H1 (cell line): ENCODE measurements around the gene DIP2B. TPM values are rescaled to one million over a fixed set of nuclear protein-coding genes. Genes with fewer than 3 reads are reported as not detected.

Experiments
- CTCF ChIA-PET: fragments of 300-600 bp; sonication (Branson Sonifier 250); formaldehyde crosslinking; loops from one replicate; lab custom pipeline; 2021; ENCODE audit not compliant: partially characterized antibody; lab: Charles Lee
- POLR2A ChIA-PET: fragments of 300-600 bp; sonication (Branson Sonifier 250); formaldehyde crosslinking; loops from one replicate; lab custom pipeline; 2021; ENCODE audit warnings: inconsistent platforms; ENCODE audit not compliant: partially characterized antibody; lab: Charles Lee
- DNase-seq, 2 experiments: peaks; one replicate each; pipeline versions ENCODE4 v3.0.0 to v3.0.0-alpha.2; 2010 to 2022; ENCODE audit warnings: low spot score in 2 of 2, low read depth in 1 of 2, mixed read lengths in 1 of 2
- FAIRE-seq: peaks from 2 replicates; lab custom pipeline; 2011; peaks lifted over from hg19 to GRCh38; lab: Jason Lieb, UNC
- H2AFZ ChIP-seq: 2 replicates; pipeline ENCODE4 v1.8.1; 2012; ENCODE audit warnings: low read length, inconsistent platforms
- H2AK5ac ChIP-seq: 2 replicates; pipeline ENCODE4 v1.6.1; 2013; ENCODE audit warnings: low read depth, low read length
- H2BK120ac ChIP-seq: replicated peaks from 2 replicates; pipeline ENCODE3; 2013; ENCODE audit warnings: low read depth, low read length, inconsistent platforms
- H2BK12ac ChIP-seq: 2 replicates; pipeline ENCODE4 v1.6.1; 2013; ENCODE audit warnings: low read depth, low read length
- H2BK15ac ChIP-seq: 2 replicates; pipeline ENCODE4 v1.6.1; 2013; ENCODE audit warnings: low read length
- H2BK20ac ChIP-seq: 2 replicates; pipeline ENCODE4 v1.6.1; 2013; ENCODE audit warnings: low read length
- H2BK5ac ChIP-seq: 2 replicates; pipeline ENCODE4 v1.6.1; 2013; ENCODE audit warnings: low read depth, low read length
- H3K14ac ChIP-seq: 2 replicates; pipeline ENCODE4 v1.6.1; 2013; ENCODE audit warnings: inconsistent platforms; ENCODE audit not compliant: insufficient read length
- H3K18ac ChIP-seq: 2 replicates; pipeline ENCODE4 v1.6.1; 2013; ENCODE audit warnings: low read length; ENCODE audit errors: extremely low read depth
- H3K23ac ChIP-seq: 2 replicates; pipeline ENCODE4 v1.6.1; 2013; ENCODE audit warnings: inconsistent platforms; ENCODE audit not compliant: insufficient read length
- H3K23me2 ChIP-seq: 2 replicates; pipeline ENCODE4 v1.6.1; 2013; ENCODE audit warnings: low read depth, low read length
- H3K27ac ChIP-seq: 2 replicates; pipeline ENCODE4 v1.6.1; 2011; ENCODE audit warnings: low read depth, low read length, inconsistent platforms
- H3K27me3 ChIP-seq, 4 experiments: replicated peaks in 1 of 4; 1 replicate in 1 of 4; 2 replicates in 3 of 4; pipeline versions ENCODE4 v1.6.1 to v1.8.1; 2011 to 2013; ENCODE audit warnings: low read length in 3 of 4, mild to moderate bottlenecking in 3 of 4, inconsistent platforms in 2 of 4, mixed read lengths in 2 of 4, moderate library complexity in 1 of 4; ENCODE audit not compliant: control insufficient read depth in 3 of 4, insufficient read depth in 3 of 4; ENCODE audit errors: extremely low read depth in 1 of 4
- H3K36me3 ChIP-seq, 4 experiments: 2 replicates each; pipeline versions ENCODE4 v1.6.1 to v1.8.1; 2011 to 2013; ENCODE audit warnings: mild to moderate bottlenecking in 4 of 4, low read length in 3 of 4, moderate library complexity in 2 of 4, control low read depth in 1 of 4, inconsistent platforms in 1 of 4; ENCODE audit not compliant: insufficient read depth in 4 of 4, control insufficient read depth in 2 of 4
- H3K4ac ChIP-seq: replicated peaks from 2 replicates; pipeline ENCODE3; 2013; ENCODE audit warnings: low read length, low read depth, mixed read lengths, inconsistent platforms; ENCODE audit not compliant: insufficient read length
- H3K4me1 ChIP-seq, 4 experiments: replicated peaks in 1 of 4; 1 replicate in 1 of 4; 2 replicates in 3 of 4; pipeline versions ENCODE4 v1.6.1 to v1.8.1; 2011 to 2013; ENCODE audit warnings: low read length in 3 of 4, inconsistent platforms in 2 of 4, mixed read lengths in 1 of 4; ENCODE audit not compliant: insufficient read depth in 4 of 4, control insufficient read depth in 3 of 4
- H3K4me2 ChIP-seq, 2 experiments: 2 replicates each; pipeline versions ENCODE4 v1.6.1 to v1.8.1; 2011 to 2013; ENCODE audit warnings: low read depth in 2 of 2, low read length in 2 of 2, control low read depth in 1 of 2, inconsistent platforms in 1 of 2, mild to moderate bottlenecking in 1 of 2; ENCODE audit not compliant: insufficient read depth in 1 of 2
- H3K4me3 ChIP-seq, 4 experiments: fragments of 200-600, 300-600 bp in 1 of 4; sonication (generic), shearing (Covaris generic), sonication (Bioruptor Twin) in 1 of 4; 2 replicates each; pipeline versions ENCODE4 v1.5.1 to v1.8.1; 2011 to 2016; ENCODE audit warnings: low read length in 4 of 4, low read depth in 3 of 4, control low read depth in 2 of 4, inconsistent platforms in 2 of 4, mild to moderate bottlenecking in 2 of 4, mixed read lengths in 1 of 4, moderate library complexity in 1 of 4; ENCODE audit not compliant: insufficient read depth in 2 of 4; ENCODE audit errors: extremely low read depth in 1 of 4
- H3K56ac ChIP-seq: replicated peaks from 2 replicates; pipeline ENCODE3; 2013; ENCODE audit warnings: low read depth, mild to moderate bottlenecking, mixed read lengths, low read length, inconsistent platforms; ENCODE audit not compliant: insufficient read length
- H3K79me1 ChIP-seq: 2 replicates; pipeline ENCODE4 v1.6.1; 2013; ENCODE audit warnings: low read depth, low read length, control low read depth
- H3K79me2 ChIP-seq, 2 experiments: 2 replicates each; pipeline versions ENCODE4 v1.6.1 to v1.8.1; 2012 to 2013; ENCODE audit warnings: low read length in 2 of 2, mild to moderate bottlenecking in 2 of 2, inconsistent platforms in 1 of 2; ENCODE audit not compliant: insufficient read depth in 2 of 2, control insufficient read depth in 1 of 2
- H3K9ac ChIP-seq, 4 experiments: replicated peaks in 1 of 4; 1 replicate in 1 of 4; 2 replicates in 3 of 4; pipeline versions ENCODE4 v1.6.1 to v1.8.1; 2011 to 2013; ENCODE audit warnings: low read depth in 3 of 4, low read length in 3 of 4, control low read depth in 2 of 4, mild to moderate bottlenecking in 2 of 4, moderate library complexity in 2 of 4, inconsistent platforms in 1 of 4; ENCODE audit errors: extremely low read depth in 1 of 4
- H3K9me3 ChIP-seq, 2 experiments: 2 replicates each; pipeline versions ENCODE4 v1.6.1 to v1.8.1; 2012 to 2013; ENCODE audit warnings: mild to moderate bottlenecking in 2 of 2, moderate library complexity in 2 of 2, control low read depth in 1 of 2, inconsistent platforms in 1 of 2, low read depth in 1 of 2, low read length in 1 of 2, mixed read lengths in 1 of 2; ENCODE audit not compliant: insufficient read depth in 2 of 2
- H4K20me1 ChIP-seq, 2 experiments: replicated peaks in 1 of 2; 2 replicates each; pipeline versions ENCODE3 to v1.8.1; 2011 to 2013; ENCODE audit warnings: inconsistent platforms in 2 of 2, low read length in 2 of 2, mild to moderate bottlenecking in 1 of 2; ENCODE audit not compliant: insufficient read depth in 2 of 2, control insufficient read depth in 1 of 2
- H4K5ac ChIP-seq: 2 replicates; pipeline ENCODE4 v1.6.1; 2013; ENCODE audit warnings: low read length, low read depth, mixed read lengths, inconsistent platforms; ENCODE audit not compliant: insufficient read length
- H4K8ac ChIP-seq: 2 replicates; pipeline ENCODE4 v1.8.0; 2013; ENCODE audit warnings: mild to moderate bottlenecking, moderate library complexity, low read length, inconsistent platforms; ENCODE audit not compliant: insufficient read depth; ENCODE audit errors: extremely low read depth
- H4K91ac ChIP-seq: replicated peaks from 2 replicates; pipeline ENCODE3; 2013; ENCODE audit warnings: low read length, mixed read lengths, inconsistent platforms; ENCODE audit not compliant: insufficient read length
- NRF1 ChIP-seq: IDR thresholded peaks from 2 replicates; pipeline ENCODE4 v1.6.1; 2011; ENCODE audit warnings: mild to moderate bottlenecking, low read depth, low read length, improper control_type of control experiment
- WGBS, 2 experiments: shearing (Covaris generic) in 1 of 2; methylation state at CpG; one replicate each; pipeline versions ENCODE4 v1.1.6 to v1.1.7; 2013 to 2015; ENCODE audit warnings: low lambda C conversion rate in 2 of 2, mixed read lengths in 2 of 2, inconsistent platforms in 1 of 2, low coverage in 1 of 2, missing lambda C conversion rate in 1 of 2; ENCODE audit not compliant: insufficient replicate concordance in 2 of 2, insufficient coverage in 1 of 2, insufficient read length in 1 of 2; ENCODE audit errors: extremely low coverage in 1 of 2, missing lambda C conversion rate in 1 of 2; 5-methylcytosine and 5-hydroxymethylcytosine counted together
- polyA plus RNA-seq, 7 experiments: library from polyadenylated mRNA; depleted of rRNA in 3 of 7; stranded (reverse) in 5 of 7; unstranded in 2 of 7; fragments of >200 nt in 5 of 7; fragments of 200-250 nt in 2 of 7; gene quantifications; 1 replicate in 5 of 7; 2 replicates in 1 of 7; 4 replicates in 1 of 7; pipeline versions ENCODE4 v1.2.1 to v1.2.3, GENCODE V29; 2011 to 2013; ENCODE audit warnings: missing spikeins in 2 of 7, mixed read lengths in 2 of 7
- total RNA-seq: library from RNA; stranded (reverse); fragmentation: NEBNext Ultra II Directional; extraction: Animal tissue kit (Norgen Biotek cat#: 25700); gene quantifications from 2 replicates; pipeline ENCODE4 v1.2.1, GENCODE V29; 2021

DIP2B gene
- total and polyA plus RNA-seq, 2 of the 8 experiments (the other 6 are each of a cell fraction or from before 2014, with no cell fraction given): 11.1 to 29.6 TPM

- DNase-seq (no peak), FAIRE-seq (no peak)
- H4K8ac ChIP-seq: no peak overlapping the region
- no peak overlapping the region for H4K91ac ChIP-seq
- H2AK5ac ChIP-seq: no peak overlapping the region
- no peak overlapping the region for H2BK12ac ChIP-seq
- peaks cover 0 to 21% (median 13%) of the 10 kb centered on the region in 4 experiments; a peak in 7 of 8 replicates for H3K36me3 ChIP-seq
- WGBS, 2 experiments: 91% methylated on average over 3 of the region's 3 CpGs; no CpG with 5 or more reads in 1 of the 2 experiments
- no peak overlapping the region for H2AFZ ChIP-seq
- CTCF ChIA-PET: interaction anchor here (1.1 kb wide), 1 partner anchor 186 kb away, joined by 3 read pairs; the partner anchor contains the start of gene DIP2B
- no peak overlapping the region for H2BK15ac ChIP-seq
- no peak overlapping the region for H3K14ac ChIP-seq
- H3K4ac ChIP-seq: no peak overlapping the region
- H4K5ac ChIP-seq: no peak overlapping the region
- no peak for TF ChIP-seq NRF1
- TF ChIP-seq, all 59 proteins: peak for 0
- Histone ChIP-seq H3K18ac (no peak overlapping the region), H3K56ac (no peak overlapping the region), H2BK5ac (no peak overlapping the region), H4K20me1 (no peaks in the 10 kb centered on the region), H3K4me2 (no peak overlapping the region), H3K4me3 (no peak overlapping the region), H3K23ac (no peak overlapping the region), H3K9ac (no peak overlapping the region), H3K9me3 (no peaks in the 10 kb centered on the region), H3K27me3 (no peaks in the 10 kb centered on the region), H2BK20ac (no peak overlapping the region), H3K79me1 (no peaks in the 10 kb centered on the region), H3K27ac (no peak overlapping the region), H3K23me2 (no peaks in the 10 kb centered on the region), H3K79me2 (no peaks in the 10 kb centered on the region), H3K4me1 (no peaks in the 10 kb centered on the region), H2BK120ac (no peak overlapping the region)
- POLR2A ChIA-PET: no interaction called here
Observed at GRCh38 chr12:50690925-50691324, 186.1 kb downstream of the DIP2B start.
